Bronchial epithelial cell (primary cell): ENCODE data around the gene DPT. TPM values are rescaled to one million over a fixed set of nuclear protein-coding genes. Genes with fewer than 3 reads are reported as not detected.
"Not testable (repeated sequence)": the region's sequence is repeated elsewhere in the genome, so short reads cannot be mapped to it uniquely, and the experiment has no call there.

Experiments
- DNase-seq: peaks from one replicate; pipeline ENCODE4 v3.0.0-alpha.2; 2010; ENCODE audit warnings: low read depth
- FAIRE-seq: peaks from 2 replicates; lab custom pipeline; 2011; peaks lifted over from hg19 to GRCh38; lab: Jason Lieb, UNC
- H3K27me3 ChIP-seq: 2 replicates; pipeline ENCODE4 v1.5.1; 2011; ENCODE audit warnings: low read length; ENCODE audit not compliant: control insufficient read depth, insufficient read depth
- H3K36me3 ChIP-seq: 2 replicates; pipeline ENCODE4 v1.5.1; 2011; ENCODE audit warnings: low read length; ENCODE audit not compliant: control insufficient read depth, insufficient read depth
- H3K4me3 ChIP-seq: 2 replicates; pipeline ENCODE4 v1.5.1; 2011; ENCODE audit warnings: mild to moderate bottlenecking, low read depth, low read length, control low read depth
- CTCF ChIP-seq: IDR thresholded peaks from 2 replicates; pipeline ENCODE4 v1.5.1; 2011; ENCODE audit warnings: mild to moderate bottlenecking, moderate library complexity, low read length, control low read depth, inconsistent platforms; ENCODE audit not compliant: insufficient read depth, severe bottlenecking
- total RNA-seq: library from RNA; depleted of rRNA; stranded (reverse); fragments of >200 nt; gene quantifications from 2 replicates; pipeline ENCODE4 v1.2.1, GENCODE V29; 2014

DPT gene
- not detected in 2 replicates for total RNA-seq

GRCh38 chr1:168728473-168729404 is at the start of gene DPT:
TSS of gene DPT (minus strand) at chr1:168729206. CDS start at chr1:168729174, 32 bp downstream.
- H3K27me3 ChIP-seq, result peaks cover 2% of the 10 kb centered on the region
- no peaks in the 10 kb centered on the region for H3K36me3 ChIP-seq
- DNase-seq (no peak), FAIRE-seq (no peak)
- no peak for TF ChIP-seq CTCF
- no peak within 1 kb of the TSS for H3K4me3 ChIP-seq

- no peaks in the 10 kb centered on the region for H3K36me3 ChIP-seq
- no peak overlapping the region for H3K4me3 ChIP-seq
- FAIRE-seq (no peak), DNase-seq (no peak)
- no peak for TF ChIP-seq CTCF
- no peaks in the 10 kb centered on the region for H3K27me3 ChIP-seq
These were observed 46.4 kb upstream of the DPT start for GRCh38 chr1:168775366-168775765.

- FAIRE-seq, result no peak
- H3K27me3 ChIP-seq, result no peaks in the 10 kb centered on the region
- no peaks in the 10 kb centered on the region for H3K36me3 ChIP-seq
- no peak for TF ChIP-seq CTCF
- DNase-seq, result no peak
- H3K4me3 ChIP-seq, result no peak overlapping the region
These were observed 45.2 kb upstream of the DPT start for GRCh38 chr1:168774241-168774640.

GRCh38 chr1:168772428-168773060 is 43.5 kb upstream of the DPT start:
- no peak for FAIRE-seq
- Histone ChIP-seq H3K27me3 (no peaks in the 10 kb centered on the region), H3K36me3 (no peaks in the 10 kb centered on the region), H3K4me3 (no peak overlapping the region)
- no peak for DNase-seq
- no peak for TF ChIP-seq CTCF

- no peak overlapping the region for H3K4me3 ChIP-seq
- no peak for TF ChIP-seq CTCF
- DNase-seq (no peak), FAIRE-seq (no peak)
- no peaks in the 10 kb centered on the region for H3K36me3 ChIP-seq
- no peaks in the 10 kb centered on the region for H3K27me3 ChIP-seq
These were observed 42.2 kb upstream of the DPT start for GRCh38 chr1:168771104-168771630.

GRCh38 chr1:168769893-168770292 is 40.9 kb upstream of the DPT start:
- not testable (repeated sequence) for FAIRE-seq, DNase-seq, H3K36me3 ChIP-seq, H3K27me3 ChIP-seq, H3K4me3 ChIP-seq
